ENCODE data around the gene ZFPL1.

Gene ZFPL1

DNA sequence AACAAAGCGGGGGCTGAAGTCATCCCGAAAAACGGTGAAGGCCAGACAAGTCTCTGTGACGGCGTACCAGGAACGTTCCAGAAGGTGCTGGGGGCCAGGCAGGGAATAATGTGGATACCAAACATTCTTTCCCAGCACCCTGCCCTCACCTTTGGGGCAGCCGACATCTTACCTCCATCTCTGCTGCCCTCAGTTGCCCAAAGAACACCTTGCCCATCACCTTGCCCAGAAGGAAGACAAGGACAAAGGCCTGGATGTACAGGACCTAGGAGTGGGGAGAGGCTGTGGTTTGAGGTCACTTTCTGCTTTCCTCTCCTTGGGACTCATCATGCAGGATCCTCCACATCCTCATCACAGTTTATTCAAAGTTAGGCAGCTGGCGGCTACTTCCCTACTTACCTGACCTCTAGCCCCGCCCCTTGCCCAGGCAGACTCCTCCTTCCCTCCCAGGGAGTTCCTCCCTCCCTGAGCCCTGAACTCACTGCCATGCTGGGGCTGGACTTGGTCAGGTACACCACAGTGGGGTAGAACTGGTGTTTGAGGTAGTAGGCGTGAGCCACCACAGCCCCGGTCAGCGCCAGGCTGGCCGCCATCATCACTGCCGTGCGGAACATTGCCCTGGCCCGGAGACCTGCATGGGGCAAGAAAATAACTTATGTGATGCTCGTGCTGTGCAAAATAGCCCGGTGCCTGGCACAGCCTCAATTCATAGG lies 49.1 kb downstream of the ZFPL1 start:
- peak overlapping the region; percentile 100 for H3K27ac Mint-ChIP-seq
- H3K27me3 Mint-ChIP-seq: no peaks in the 10 kb centered on the region
- H3K4me3 Mint-ChIP-seq: peak overlapping the region; percentile 99
- peaks cover 7% of the 10 kb centered on the region for H3K36me3 Mint-ChIP-seq (ENCODE audit: low read depth)
- H3K4me1 Mint-ChIP-seq (ENCODE audit: low read depth): peaks cover 54% of the 10 kb centered on the region
- H3K9me3 Mint-ChIP-seq: no peaks in the 10 kb centered on the region

DNA sequence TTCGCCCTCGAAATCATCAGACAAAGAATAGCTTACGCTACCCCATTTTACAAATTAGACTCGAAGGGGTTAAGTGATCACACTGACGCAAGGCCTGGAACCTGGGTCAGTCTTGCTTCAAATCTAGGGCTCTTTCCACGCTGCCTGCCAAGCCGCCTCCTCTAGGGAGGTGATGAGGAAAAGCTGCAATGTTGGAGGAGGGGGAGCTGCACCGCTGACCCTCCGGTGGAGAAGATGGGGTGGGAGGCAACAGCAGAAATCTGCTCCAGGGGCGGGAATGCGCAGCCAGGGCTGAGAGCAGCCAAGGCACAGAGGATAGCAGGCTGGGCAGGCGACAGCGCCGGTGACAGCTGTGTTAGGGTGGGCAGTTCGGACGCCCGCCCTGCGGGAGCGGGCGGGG lies 49.7 kb downstream of the ZFPL1 start:
- Mint-ChIP-seq H3K4me1 (ENCODE audit: low read depth) (peaks cover 54% of the 10 kb centered on the region), H3K27ac (peak overlapping the region; percentile 100)

DNA sequence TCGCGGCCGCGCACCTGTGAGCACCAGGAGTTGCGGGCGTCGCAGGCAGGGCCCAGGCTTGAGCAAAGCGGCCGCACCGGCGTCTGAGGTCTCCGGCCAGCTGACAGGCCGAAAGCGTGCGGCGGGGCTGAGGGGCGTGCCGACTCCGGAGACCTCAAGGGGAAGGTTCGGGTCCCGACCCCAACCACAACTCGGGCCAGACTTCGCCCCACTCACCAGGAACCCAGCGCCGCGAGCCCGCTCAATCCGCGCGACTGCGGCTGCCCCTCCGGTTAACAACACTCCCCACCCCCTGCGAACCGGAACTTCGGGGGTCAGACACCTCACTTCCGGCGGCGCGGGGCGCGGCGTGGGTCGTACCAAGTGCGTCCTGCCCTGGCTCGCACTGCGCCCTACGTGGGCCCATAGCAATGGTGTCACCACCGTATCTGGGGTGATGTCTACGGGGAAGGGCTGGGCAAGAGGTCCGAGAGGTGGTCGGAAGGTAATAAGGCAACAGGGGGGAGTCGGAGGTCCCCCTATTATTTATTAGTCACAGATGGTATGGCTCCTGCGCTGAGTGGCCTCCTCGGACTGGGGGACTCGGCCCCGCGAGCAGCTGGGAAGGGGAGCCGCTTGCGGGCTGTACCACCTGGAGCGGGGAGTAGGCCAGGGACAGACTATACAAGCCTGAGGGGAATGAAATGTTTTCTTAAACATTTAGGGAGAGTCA lies 50.4 kb downstream of the ZFPL1 start, which contains the start of gene SYVN1:
SYVN1 (minus strand) TSS at position 280 of the 712 bp plus-strand sequence. CDS start 918 bp downstream, outside the sequence.
- H3K36me3 Mint-ChIP-seq (ENCODE audit: low read depth): peaks cover 7% of the 10 kb centered on the region
- H3K4me3 Mint-ChIP-seq: peak within 1 kb of the TSS; percentile 99
- peaks cover 54% of the 10 kb centered on the region for H3K4me1 Mint-ChIP-seq (ENCODE audit: low read depth)

More for the DNA sequence above, 49.7 kb downstream of the ZFPL1 start:
- no peaks in the 10 kb centered on the region for H3K27me3 Mint-ChIP-seq
- H3K9me3 Mint-ChIP-seq: no peaks in the 10 kb centered on the region
- H3K4me3 Mint-ChIP-seq: peak overlapping the region; percentile 99
- peaks cover 7% of the 10 kb centered on the region for H3K36me3 Mint-ChIP-seq (ENCODE audit: low read depth)

DNA sequence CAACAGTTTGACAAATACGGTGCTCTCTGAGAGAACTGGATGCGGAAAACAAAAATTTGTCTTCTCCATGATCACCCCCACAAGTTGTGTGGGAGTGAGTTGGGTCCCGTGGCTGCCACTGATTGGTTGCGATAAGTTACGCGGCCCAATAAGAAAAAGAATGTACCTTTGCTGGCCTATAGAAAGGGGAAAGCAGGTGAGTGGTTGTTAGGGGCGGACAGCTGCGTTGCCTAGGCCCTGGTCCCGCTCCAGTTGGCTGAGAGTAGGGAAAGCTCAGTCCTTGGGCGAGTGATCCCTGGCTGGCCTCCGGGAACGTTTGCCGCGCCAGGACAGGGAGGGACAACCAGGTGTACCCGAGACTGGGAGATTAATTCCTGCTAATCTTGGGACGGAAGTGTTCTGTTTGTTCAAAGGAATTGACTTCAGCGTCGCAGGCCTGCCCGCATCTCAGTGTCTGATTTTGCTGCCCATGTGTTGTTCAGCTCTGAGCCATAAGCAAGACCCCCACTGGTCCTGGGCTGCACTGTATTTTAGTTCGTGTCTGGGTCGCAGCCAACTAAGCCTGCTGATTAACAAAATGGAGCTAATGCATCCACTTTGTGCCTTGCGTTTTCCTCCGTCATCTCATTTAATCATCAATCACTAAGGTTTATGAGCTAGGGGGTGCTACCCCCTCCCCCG lies 51.1 kb downstream of the ZFPL1 start:
- H3K9me3 Mint-ChIP-seq: no peaks in the 10 kb centered on the region
- no peaks in the 10 kb centered on the region for H3K27me3 Mint-ChIP-seq
- H3K27ac Mint-ChIP-seq: peak overlapping the region; percentile 100
- H3K4me1 Mint-ChIP-seq (ENCODE audit: low read depth): peaks cover 54% of the 10 kb centered on the region
- H3K36me3 Mint-ChIP-seq (ENCODE audit: low read depth): peaks cover 7% of the 10 kb centered on the region
- peak overlapping the region; percentile 99 for H3K4me3 Mint-ChIP-seq

More for the DNA sequence above, 50.4 kb downstream of the ZFPL1 start, which contains the start of gene SYVN1:
- H3K27ac Mint-ChIP-seq: peak within 1 kb of the TSS; percentile 100
- H3K9me3 Mint-ChIP-seq: no peaks in the 10 kb centered on the region
- H3K27me3 Mint-ChIP-seq: no peaks in the 10 kb centered on the region

DNA sequence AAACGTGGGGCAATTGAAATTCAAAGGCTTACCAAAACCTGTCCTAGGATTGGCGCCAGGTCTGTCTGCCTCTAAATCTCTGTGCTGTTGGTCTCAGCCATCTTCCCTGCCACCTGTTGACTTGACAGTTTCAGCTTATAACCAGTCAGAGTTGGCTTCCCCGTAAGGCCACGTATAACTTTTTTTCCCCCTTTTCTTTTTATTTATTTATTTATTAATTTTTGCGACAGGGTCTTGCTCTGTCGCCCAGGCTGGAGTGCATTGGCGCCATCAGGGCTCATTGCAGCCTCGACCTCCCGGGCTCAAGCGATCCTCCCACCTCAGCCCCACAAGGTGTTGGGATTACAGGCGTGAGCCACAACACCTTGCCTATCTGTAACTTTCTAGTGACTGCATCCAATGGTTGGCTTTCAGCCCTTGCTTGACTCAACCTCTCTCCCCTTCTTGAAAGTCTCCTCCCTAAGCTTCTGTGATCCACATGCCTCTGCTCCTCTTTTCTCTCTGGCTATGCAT lies 51.7 kb downstream of the ZFPL1 start:
- peak overlapping the region; percentile 100 for H3K27ac Mint-ChIP-seq
- peaks cover 7% of the 10 kb centered on the region for H3K36me3 Mint-ChIP-seq (ENCODE audit: low read depth)
- no peaks in the 10 kb centered on the region for H3K9me3 Mint-ChIP-seq
- peak overlapping the region; percentile 99 for H3K4me3 Mint-ChIP-seq
- no peaks in the 10 kb centered on the region for H3K27me3 Mint-ChIP-seq
- peaks cover 50% of the 10 kb centered on the region for H3K4me1 Mint-ChIP-seq (ENCODE audit: low read depth)

DNA sequence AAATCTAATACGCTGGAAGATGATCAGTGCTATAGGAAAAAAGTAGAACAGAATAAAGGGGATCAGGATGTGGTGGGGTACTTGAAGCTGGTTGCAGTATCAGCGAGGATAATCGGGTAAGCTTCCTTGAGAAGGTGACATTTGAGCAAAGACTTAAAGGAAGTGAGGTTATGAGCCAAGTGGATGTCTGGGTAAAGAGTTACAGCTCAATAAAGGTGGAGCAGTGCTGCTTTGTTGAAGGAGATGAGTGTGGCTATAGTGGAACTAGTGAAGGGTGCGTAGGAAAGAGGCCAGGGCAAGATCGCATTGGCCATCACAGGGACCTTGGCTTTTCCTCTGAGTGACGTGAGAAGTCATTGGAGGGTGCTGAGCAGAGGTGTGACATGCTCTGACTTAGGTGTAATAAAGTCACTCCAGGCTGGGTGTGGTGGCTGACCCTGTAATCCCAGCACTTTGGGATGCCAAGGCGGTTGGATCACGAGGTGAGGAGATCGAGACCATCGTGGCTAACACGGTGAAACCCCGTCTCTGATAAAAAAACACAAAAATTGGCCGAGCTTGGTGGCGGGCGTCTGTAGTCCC lies 52.6 kb downstream of the ZFPL1 start:
- H3K36me3 Mint-ChIP-seq (ENCODE audit: low read depth): no peaks in the 10 kb centered on the region
- peak overlapping the region; percentile 99 for H3K4me3 Mint-ChIP-seq
- H3K27ac Mint-ChIP-seq: peak overlapping the region; percentile 100
- H3K4me1 Mint-ChIP-seq (ENCODE audit: low read depth): peaks cover 46% of the 10 kb centered on the region
- no peaks in the 10 kb centered on the region for H3K27me3 Mint-ChIP-seq
- no peaks in the 10 kb centered on the region for H3K9me3 Mint-ChIP-seq
